HepG2 (cell line): Measurements from ENCODE around the gene AKR1A1. TPM values are rescaled to one million over a fixed set of nuclear protein-coding genes. Genes with fewer than 3 reads are reported as not detected.
A peak's percentile ranks its signal among the peaks of the same experiment; 100 is the strongest.

Experiments used
- ARID4A ChIP-seq: sonication (generic); formaldehyde crosslinking; IDR thresholded peaks from 2 replicates; pipeline ENCODE4 v1.5.0; 2020; ENCODE audit warnings: mild to moderate bottlenecking, missing genetic modification reagents, borderline replicate concordance
- HDAC2 ChIP-seq: sonication (generic); formaldehyde crosslinking; IDR thresholded peaks from 2 replicates; pipeline ENCODE4 v1.4.0; 2020; ENCODE audit warnings: missing genetic modification reagents
- MAZ ChIP-seq, 2 experiments: sonication (generic) in 1 of 2; formaldehyde crosslinking in 1 of 2; IDR thresholded peaks; 2 replicates each; pipeline versions ENCODE4 v1.5.0 to v1.6.1; 2012 to 2020; ENCODE audit warnings: low read depth in 2 of 2, mild to moderate bottlenecking in 2 of 2, borderline replicate concordance in 1 of 2, improper control_type of control experiment in 1 of 2, low read length in 1 of 2, missing genetic modification reagents in 1 of 2, moderate library complexity in 1 of 2
- MEF2D ChIP-seq: sonication (generic); formaldehyde crosslinking; IDR thresholded peaks from 2 replicates; pipeline ENCODE4 v1.5.1; 2020; ENCODE audit warnings: mild to moderate bottlenecking, missing genetic modification reagents
- NCOA1 ChIP-seq: sonication (generic); formaldehyde crosslinking; IDR thresholded peaks from 2 replicates; pipeline ENCODE4 v1.9.0; 2021; ENCODE audit warnings: missing genetic modification reagents
- PCBP1 ChIP-seq: fragments of 200-400 bp; formaldehyde crosslinking; IDR thresholded peaks from 2 replicates; pipeline ENCODE4 v1.6.1; 2017; ENCODE audit warnings: mild to moderate bottlenecking, low read depth, low read length, borderline replicate concordance
- RARG ChIP-seq: sonication (generic); formaldehyde crosslinking; IDR thresholded peaks from 2 replicates; pipeline ENCODE4 v1.4.0; 2020; ENCODE audit warnings: low read depth, mild to moderate bottlenecking, missing genetic modification reagents
- RFX5 ChIP-seq: IDR thresholded peaks from 2 replicates; pipeline ENCODE4 v1.6.1; 2011; ENCODE audit warnings: low read depth, low read length, improper control_type of control experiment
- SIN3B ChIP-seq: fragments of 150-350 bp; IDR thresholded peaks from 2 replicates; pipeline ENCODE4 v1.6.1; 2014; ENCODE audit warnings: low read length
- ZNF329 ChIP-seq: sonication (generic); formaldehyde crosslinking; IDR thresholded peaks from 2 replicates; pipeline ENCODE4 v1.9.0; 2021; ENCODE audit warnings: low read depth, mild to moderate bottlenecking, missing genetic modification reagents
- ZNF343 ChIP-seq: sonication (generic); formaldehyde crosslinking; IDR thresholded peaks from 2 replicates; pipeline ENCODE4 v1.4.0; 2020; ENCODE audit warnings: mild to moderate bottlenecking, missing genetic modification reagents
- ZNF547 ChIP-seq: sonication (generic); formaldehyde crosslinking; IDR thresholded peaks from 2 replicates; pipeline ENCODE4 v1.5.1; 2020; ENCODE audit warnings: mild to moderate bottlenecking, missing genetic modification reagents
- polyA plus RNA-seq, 8 experiments: library from polyadenylated mRNA; depleted of rRNA in 3 of 8; stranded (reverse) in 7 of 8; unstranded in 1 of 8; fragments of >200 nt; fragmentation: Illumina TruSeq in 4 of 8; extraction: Trizol in 4 of 8; gene quantifications; 2 replicates each; pipeline versions ENCODE4 v1.2.1 to v1.2.3, GENCODE V29; 2011 to 2016; ENCODE audit warnings: low read depth in 4 of 8, missing spikeins in 1 of 8, mixed read lengths in 1 of 8; ENCODE audit not compliant: insufficient read depth in 1 of 8
- total RNA-seq, 5 experiments: library from RNA; depleted of rRNA; stranded (reverse); fragments of >200 nt; fragmentation: Illumina TruSeq; extraction: Trizol; gene quantifications; 2 replicates each; pipeline ENCODE4 v1.2.3, GENCODE V29; 2016; ENCODE audit warnings: low read depth in 1 of 5
- TF ChIP-seq, protein P1 (sequence below): IDR thresholded peaks from 2 replicates; pipeline ENCODE4 v1.6.1; 2016; ENCODE audit warnings: low read depth, missing genetic modification reagents, missing compliant biosample characterization
- TF ChIP-seq, protein P2 (sequence below): sonication (generic); formaldehyde crosslinking; IDR thresholded peaks from 2 replicates; pipeline ENCODE4 v1.5.0; 2020; ENCODE audit warnings: mild to moderate bottlenecking, missing genetic modification reagents

The AKR1A1 gene
- total and polyA plus RNA-seq, 2 of the 13 experiments (the other 11 are each of a cell fraction or from before 2014, with no cell fraction given), result 181 to 217 TPM

DNA sequence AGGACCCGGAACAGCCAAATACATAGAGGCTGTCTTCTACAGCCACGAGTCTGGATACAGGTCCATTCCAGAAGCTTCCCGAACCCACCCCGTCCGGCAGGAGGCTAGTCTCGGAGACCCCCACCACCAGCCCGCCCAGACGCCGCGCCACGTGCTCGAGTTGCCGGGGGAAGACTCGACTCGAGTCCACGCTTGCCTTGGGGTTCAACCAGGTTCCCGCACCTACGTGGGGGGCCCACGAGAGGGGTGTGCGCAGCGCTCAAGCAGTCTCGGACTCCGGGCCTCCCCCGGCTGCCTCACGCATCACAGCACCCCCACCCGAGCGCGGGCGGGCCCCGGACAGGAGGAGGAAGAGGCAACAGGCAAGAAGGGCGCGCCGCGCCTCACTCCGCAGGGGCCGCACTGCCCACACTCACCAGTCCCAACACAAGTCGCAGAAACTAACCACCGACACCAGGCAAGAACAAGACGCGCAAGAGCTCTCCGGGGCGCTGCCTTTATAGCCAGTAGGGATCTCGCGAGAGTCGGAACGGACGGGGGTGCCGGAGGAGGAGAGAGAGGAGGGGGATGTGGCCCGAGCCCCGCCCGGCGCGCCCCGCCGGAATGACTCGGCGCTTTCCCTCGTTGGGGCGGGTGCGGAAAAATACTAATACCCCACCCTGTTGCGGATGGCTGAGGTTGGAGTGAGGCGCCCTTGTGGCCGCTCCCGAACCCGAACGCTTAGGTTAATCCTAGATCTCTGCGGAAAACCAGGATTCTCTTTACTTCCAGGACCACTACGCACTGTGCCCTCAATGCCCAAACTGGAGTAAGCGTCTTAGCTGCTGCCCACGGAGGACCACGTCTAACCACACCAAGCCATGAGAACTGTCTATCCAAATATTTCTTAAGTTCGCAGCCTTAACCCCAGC is 29.0 kb upstream of the AKR1A1 start, which contains the start of gene PRDX1 (continued):
- TF ChIP-seq ARID4A (CRISPR knock-in tag) (peak; percentile 94), RARG (CRISPR knock-in tag) (0 out of 2 replicates have a peak, but pooled peaks have one; percentile 87), MEF2D (CRISPR knock-in tag) (peak; percentile 86), SIN3B (no peak), MAZ (IDR thresholded peaks at IDR 0.05; ENCODE audit: borderline replicate concordance, low read depth, low read length) (peak; percentile 100), MAZ (CRISPR knock-in tag; IDR thresholded peaks at IDR 0.05; ENCODE audit: low read depth) (peak; percentile 97), ZNF547 (CRISPR knock-in tag) (peak; percentile 93), PCBP1 (no peak), HDAC2 (peak; percentile 78), ZNF329 (CRISPR knock-in tag) (0 out of 2 replicates have a peak, but pooled peaks have one; percentile 62), RFX5 (no peak; the same call in 1 of the 2 replicates), NCOA1 (peak; percentile 57; the same call in 1 of the 2 replicates), ZNF343 (CRISPR knock-in tag) (peak; percentile 92)
- TF ChIP-seq, protein P1, sequence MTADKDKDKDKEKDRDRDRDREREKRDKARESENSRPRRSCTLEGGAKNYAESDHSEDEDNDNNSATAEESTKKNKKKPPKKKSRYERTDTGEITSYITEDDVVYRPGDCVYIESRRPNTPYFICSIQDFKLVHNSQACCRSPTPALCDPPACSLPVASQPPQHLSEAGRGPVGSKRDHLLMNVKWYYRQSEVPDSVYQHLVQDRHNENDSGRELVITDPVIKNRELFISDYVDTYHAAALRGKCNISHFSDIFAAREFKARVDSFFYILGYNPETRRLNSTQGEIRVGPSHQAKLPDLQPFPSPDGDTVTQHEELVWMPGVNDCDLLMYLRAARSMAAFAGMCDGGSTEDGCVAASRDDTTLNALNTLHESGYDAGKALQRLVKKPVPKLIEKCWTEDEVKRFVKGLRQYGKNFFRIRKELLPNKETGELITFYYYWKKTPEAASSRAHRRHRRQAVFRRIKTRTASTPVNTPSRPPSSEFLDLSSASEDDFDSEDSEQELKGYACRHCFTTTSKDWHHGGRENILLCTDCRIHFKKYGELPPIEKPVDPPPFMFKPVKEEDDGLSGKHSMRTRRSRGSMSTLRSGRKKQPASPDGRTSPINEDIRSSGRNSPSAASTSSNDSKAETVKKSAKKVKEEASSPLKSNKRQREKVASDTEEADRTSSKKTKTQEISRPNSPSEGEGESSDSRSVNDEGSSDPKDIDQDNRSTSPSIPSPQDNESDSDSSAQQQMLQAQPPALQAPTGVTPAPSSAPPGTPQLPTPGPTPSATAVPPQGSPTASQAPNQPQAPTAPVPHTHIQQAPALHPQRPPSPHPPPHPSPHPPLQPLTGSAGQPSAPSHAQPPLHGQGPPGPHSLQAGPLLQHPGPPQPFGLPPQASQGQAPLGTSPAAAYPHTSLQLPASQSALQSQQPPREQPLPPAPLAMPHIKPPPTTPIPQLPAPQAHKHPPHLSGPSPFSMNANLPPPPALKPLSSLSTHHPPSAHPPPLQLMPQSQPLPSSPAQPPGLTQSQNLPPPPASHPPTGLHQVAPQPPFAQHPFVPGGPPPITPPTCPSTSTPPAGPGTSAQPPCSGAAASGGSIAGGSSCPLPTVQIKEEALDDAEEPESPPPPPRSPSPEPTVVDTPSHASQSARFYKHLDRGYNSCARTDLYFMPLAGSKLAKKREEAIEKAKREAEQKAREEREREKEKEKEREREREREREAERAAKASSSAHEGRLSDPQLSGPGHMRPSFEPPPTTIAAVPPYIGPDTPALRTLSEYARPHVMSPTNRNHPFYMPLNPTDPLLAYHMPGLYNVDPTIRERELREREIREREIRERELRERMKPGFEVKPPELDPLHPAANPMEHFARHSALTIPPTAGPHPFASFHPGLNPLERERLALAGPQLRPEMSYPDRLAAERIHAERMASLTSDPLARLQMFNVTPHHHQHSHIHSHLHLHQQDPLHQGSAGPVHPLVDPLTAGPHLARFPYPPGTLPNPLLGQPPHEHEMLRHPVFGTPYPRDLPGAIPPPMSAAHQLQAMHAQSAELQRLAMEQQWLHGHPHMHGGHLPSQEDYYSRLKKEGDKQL (CRISPR knock-in tag), result peak; percentile 64
- TF ChIP-seq, protein P2, sequence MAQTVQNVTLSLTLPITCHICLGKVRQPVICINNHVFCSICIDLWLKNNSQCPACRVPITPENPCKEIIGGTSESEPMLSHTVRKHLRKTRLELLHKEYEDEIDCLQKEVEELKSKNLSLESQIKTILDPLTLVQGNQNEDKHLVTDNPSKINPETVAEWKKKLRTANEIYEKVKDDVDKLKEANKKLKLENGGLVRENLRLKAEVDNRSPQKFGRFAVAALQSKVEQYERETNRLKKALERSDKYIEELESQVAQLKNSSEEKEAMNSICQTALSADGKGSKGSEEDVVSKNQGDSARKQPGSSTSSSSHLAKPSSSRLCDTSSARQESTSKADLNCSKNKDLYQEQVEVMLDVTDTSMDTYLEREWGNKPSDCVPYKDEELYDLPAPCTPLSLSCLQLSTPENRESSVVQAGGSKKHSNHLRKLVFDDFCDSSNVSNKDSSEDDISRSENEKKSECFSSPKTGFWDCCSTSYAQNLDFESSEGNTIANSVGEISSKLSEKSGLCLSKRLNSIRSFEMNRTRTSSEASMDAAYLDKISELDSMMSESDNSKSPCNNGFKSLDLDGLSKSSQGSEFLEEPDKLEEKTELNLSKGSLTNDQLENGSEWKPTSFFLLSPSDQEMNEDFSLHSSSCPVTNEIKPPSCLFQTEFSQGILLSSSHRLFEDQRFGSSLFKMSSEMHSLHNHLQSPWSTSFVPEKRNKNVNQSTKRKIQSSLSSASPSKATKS (CRISPR knock-in tag), result peak; percentile 85; the same call in 1 of the 2 replicates
